HG02588 (cell line): ENCODE measurements around the gene GUCY2D.
"Not testable (repeated sequence)": the region's sequence is repeated elsewhere in the genome, so short reads cannot be mapped to it uniquely, and the experiment has no call there.

Experiments used
- ATAC-seq: cut with Tn5 transposase; IDR thresholded peaks from one replicate; pipeline ENCODE4 v1.9.1; 2021; ENCODE audit warnings: mild to moderate bottlenecking, moderate library complexity; ENCODE audit not compliant: unreplicated experiment

The GUCY2D gene

GRCh38 chr17:8001976-8002720 is at the start of gene GUCY2D:
Gene GUCY2D, plus strand, starts transcription at chr17:8002615. Its CDS starts 433 bp downstream, at chr17:8003048.
- ATAC-seq, result no peak

GRCh38 chr17:7953266-7953665 is 49.1 kb upstream of the GUCY2D start:
- ATAC-seq, result not testable (repeated sequence)

DNA sequence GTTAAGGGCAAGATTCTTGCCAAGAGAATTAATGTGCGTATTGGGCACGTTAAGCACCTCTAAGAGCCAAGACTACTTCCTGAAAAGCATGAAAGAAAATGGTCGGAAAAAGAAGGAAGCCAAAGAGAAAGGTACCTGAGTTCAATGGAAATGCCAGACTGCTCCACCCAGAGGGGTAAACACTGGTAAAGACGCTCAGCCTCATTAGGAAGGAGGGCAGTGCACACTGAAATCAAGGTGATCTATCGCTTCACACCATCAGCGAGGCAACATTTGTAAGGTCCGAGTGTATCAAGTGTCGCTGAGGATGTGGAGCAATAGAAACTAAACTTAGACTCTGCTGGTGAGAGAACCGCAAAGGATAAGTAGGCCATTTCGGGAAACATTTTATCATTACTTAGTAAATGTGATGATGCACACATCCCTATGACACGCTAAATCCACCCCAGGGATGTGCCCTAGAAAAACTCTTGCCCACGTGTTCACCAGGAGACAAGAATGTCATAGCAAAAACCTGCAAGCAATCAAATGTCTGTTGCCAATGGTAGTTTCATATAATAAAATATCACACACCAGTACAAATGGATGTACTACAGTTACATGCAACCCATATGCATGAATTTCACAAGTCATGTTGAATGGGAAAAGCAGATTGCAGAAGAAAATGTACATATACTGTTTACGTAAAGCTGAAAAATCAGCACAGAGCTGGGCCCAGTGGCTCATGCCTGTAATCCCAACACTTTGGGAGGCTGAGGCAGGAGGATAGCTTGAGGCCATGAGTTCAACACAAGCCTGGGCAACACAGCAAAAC is 46.8 kb upstream of the GUCY2D start:
- no peak for ATAC-seq

- no peak for ATAC-seq
These were observed 46.0 kb upstream of the GUCY2D start for GRCh38 chr17:7956228-7956965.

- no peak for ATAC-seq
These were observed 42.7 kb upstream of the GUCY2D start for GRCh38 chr17:7959503-7960253.

DNA sequence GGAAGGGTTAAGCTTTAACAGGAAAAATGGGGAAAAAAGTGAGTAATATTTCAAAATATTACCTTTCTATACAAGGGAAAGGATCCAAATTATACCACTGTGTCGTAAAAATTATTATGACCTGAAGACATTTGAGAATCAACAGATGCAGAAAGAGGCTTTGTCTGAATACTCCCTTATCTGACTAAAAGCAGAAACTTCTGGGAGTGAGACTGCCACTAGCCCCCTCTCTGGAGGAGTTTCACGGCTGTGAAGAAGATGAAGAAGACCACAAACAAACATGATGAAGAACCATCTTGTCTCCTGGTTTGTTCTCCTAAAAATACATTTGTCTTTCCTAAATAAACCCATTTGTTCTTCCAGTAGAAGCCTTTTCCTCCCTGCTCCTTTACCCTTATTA is 41.0 kb upstream of the GUCY2D start:
- ATAC-seq, result no peak

- ATAC-seq, result no peak
These were observed 34.7 kb upstream of the GUCY2D start for GRCh38 chr17:7967751-7968150.

- ATAC-seq, result no peak
These were observed 33.0 kb upstream of the GUCY2D start for GRCh38 chr17:7969433-7969832.

- no peak for ATAC-seq
These were observed 30.8 kb upstream of the GUCY2D start for GRCh38 chr17:7971651-7972050.

DNA sequence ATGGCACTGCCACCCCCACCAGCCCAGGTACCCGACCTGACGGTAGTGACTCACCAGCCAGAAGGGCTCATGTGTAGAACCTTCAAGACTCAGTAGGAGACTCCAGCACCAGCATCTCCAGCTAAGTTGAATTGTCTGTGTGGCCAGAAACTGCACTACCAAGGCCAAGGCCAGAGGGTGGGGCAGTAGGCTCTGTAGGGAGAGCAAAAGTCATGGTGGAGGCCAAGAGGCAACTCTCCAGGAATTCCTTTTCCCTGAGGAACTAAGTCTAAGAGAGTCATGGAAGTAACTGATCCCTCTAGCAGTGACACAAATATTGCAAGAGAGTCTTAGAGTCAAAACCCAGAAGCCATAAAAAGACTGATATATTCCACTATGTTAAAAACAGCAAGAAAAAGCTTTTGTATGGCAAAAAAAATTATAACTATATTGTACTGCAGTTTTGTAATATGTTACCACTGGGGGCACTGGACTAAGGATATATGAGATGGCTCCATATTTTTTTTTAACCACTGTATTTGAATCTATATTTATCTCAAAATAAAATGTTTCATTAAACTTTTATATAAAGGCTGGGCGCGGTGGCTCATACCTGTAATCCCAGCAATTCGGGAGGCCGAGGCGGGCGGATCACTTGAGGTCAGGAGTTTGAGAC is 30.2 kb upstream of the GUCY2D start:
- ATAC-seq, result no peak

GRCh38 chr17:7974638-7975131 is 27.7 kb upstream of the GUCY2D start:
- no peak for ATAC-seq

DNA sequence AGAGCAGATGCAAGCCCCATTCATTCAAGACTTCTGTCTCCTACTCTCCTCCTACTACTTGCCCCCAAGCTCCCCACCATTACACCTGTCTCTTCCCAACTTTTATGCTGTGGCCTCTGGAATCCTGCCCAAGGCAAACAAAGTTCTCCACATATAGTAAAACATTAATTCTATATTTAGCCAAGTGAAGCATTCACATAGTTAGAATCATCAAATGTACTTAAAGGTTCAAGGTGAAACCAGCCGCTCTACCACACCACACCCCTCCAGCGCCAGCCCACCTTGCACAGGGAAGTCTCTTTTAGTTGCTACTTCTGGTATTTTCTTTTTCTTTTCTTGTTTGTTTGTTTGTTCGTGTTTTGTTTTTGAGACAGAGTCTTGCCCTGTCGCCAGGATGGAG is 25.4 kb upstream of the GUCY2D start:
- ATAC-seq, result no peak

DNA sequence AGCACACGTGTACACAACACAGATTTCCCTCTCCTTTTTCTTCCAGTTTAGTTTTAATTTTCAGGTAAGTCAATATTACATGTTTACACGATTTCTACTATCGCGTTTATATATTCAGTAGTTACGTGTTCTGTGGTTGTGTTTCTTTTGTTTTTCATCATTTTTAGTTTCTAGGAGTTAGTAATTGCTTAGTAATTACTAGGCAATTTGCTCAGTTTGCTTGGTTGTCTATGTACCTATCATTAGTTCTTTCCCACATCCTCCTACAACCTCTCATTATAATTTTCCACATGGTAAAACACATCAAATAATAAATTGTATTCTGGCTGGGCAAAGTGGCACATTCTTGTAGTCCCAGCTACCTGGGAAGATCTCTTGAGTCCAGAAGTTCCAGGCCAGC is 24.6 kb upstream of the GUCY2D start:
- ATAC-seq, result no peak

DNA sequence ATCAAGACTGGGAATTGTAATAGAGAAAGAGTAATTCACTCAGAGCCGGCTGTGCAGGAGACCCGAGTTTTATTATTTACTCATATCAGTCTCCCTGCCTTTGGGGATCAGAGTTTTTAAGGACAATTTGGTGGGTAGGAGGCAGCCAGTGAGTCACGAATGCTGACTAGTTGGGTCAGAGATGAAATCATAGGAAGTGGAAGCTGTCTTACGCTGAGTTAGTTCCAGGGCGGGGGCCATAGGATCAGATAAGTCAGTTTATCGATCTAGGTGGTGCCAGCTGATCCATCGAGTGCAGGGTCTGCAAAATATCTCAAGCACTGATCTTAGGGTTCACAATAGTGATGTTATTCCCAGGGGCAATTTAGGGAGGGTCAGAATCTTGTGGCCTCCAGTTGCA is 20.2 kb upstream of the GUCY2D start:
- ATAC-seq, result no peak

DNA sequence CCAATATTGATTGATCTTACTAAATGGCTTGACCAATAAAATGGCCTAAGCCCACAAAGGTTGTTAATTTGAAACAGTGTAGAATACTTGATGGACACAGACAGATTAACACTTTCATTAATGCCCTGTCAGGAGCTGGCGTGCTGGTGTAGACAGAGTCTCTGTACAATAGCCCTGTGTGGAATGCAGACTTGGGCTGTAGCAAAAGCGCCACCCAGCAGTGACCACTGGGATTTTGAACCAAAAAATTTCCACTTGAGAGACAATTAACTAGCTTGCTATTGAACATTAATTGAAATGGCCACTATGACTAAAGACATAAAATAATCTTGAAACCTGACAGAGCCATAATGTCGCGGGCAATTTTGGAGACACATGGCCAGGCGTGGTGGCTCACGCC is 19.7 kb upstream of the GUCY2D start:
- ATAC-seq, result no peak

- no peak for ATAC-seq
These were observed 17.5 kb upstream of the GUCY2D start for GRCh38 chr17:7984904-7985303.

- ATAC-seq, result no peak
These were observed 15.1 kb upstream of the GUCY2D start for GRCh38 chr17:7987112-7987893.

- ATAC-seq, result no peak
These were observed 13.7 kb upstream of the GUCY2D start for GRCh38 chr17:7988750-7989178.
